ENCODE measurements around the gene CRNKL1.

DNA sequence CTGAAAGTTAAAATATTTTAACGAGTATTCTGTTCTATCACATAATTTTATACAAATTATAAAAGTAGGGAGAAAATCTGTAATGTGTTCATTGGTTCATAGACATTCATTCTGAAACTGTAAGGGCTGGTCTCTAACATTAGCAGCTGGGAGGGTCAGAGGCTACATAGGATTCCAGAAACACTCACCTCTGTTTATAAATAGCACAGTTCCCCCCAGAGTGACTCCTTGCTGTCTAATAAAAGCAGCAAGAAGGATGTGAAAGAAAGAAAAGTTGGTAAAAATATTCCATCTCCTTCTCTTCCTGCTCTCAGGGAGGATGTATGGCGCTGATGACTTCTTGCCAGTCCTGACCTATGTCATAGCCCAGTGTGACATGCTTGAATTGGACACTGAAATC, 60.4 kb downstream of the CRNKL1 start:
- no peak for TF ChIP-seq POLR2AphosphoS5 (IDR thresholded peaks at IDR 0.05; ENCODE audit: low read depth, low read length)
- TF ChIP-seq POLR2A (IDR thresholded peaks at IDR 0.05; ENCODE audit: low read depth, low read length): no peak
- TF ChIP-seq TAF1 (IDR thresholded peaks at IDR 0.05; ENCODE audit: borderline replicate concordance, low read depth, low read length): no peak

Data from GM12892 (cell line).